Nephron progenitor cell (in vitro differentiated cells): ENCODE measurements around the gene CNPY3.
"Not testable (repeated sequence)": the region's sequence is repeated elsewhere in the genome, so short reads cannot be mapped to it uniquely, and the experiment has no call there.

ENCODE experiments used
- DNase-seq: peaks from one replicate; pipeline ENCODE4 v3.0.0; 2021
- H3K27ac Mint-ChIP-seq: 2 replicates; pipeline ENCODE4 v1.8.0; 2021; ENCODE audit warnings: mild to moderate bottlenecking, moderate library complexity, mixed read lengths
- H3K27me3 Mint-ChIP-seq: 2 replicates; pipeline ENCODE4 v1.8.0; 2021; ENCODE audit warnings: mild to moderate bottlenecking, low read depth, mixed read lengths; ENCODE audit not compliant: poor library complexity
- H3K36me3 Mint-ChIP-seq: 2 replicates; pipeline ENCODE4 v1.8.0; 2021; ENCODE audit warnings: low read depth, mixed read lengths
- H3K4me1 Mint-ChIP-seq: 2 replicates; pipeline ENCODE4 v1.8.0; 2021; ENCODE audit warnings: mixed read lengths
- H3K4me3 Mint-ChIP-seq: 2 replicates; pipeline ENCODE4 v1.8.0; 2021; ENCODE audit warnings: mild to moderate bottlenecking, moderate library complexity, mixed read lengths
- H3K9me3 Mint-ChIP-seq: 2 replicates; pipeline ENCODE4 v1.8.0; 2021; ENCODE audit warnings: mild to moderate bottlenecking, moderate library complexity, mixed read lengths
- TF ChIP-seq, protein P1 (sequence below): fragments of 200-600 bp; sonication (generic); IDR thresholded peaks from 2 replicates; pipeline ENCODE4 v1.5.0; 2021; ENCODE audit warnings: antibody characterized with exemption

CNPY3 gene

DNA sequence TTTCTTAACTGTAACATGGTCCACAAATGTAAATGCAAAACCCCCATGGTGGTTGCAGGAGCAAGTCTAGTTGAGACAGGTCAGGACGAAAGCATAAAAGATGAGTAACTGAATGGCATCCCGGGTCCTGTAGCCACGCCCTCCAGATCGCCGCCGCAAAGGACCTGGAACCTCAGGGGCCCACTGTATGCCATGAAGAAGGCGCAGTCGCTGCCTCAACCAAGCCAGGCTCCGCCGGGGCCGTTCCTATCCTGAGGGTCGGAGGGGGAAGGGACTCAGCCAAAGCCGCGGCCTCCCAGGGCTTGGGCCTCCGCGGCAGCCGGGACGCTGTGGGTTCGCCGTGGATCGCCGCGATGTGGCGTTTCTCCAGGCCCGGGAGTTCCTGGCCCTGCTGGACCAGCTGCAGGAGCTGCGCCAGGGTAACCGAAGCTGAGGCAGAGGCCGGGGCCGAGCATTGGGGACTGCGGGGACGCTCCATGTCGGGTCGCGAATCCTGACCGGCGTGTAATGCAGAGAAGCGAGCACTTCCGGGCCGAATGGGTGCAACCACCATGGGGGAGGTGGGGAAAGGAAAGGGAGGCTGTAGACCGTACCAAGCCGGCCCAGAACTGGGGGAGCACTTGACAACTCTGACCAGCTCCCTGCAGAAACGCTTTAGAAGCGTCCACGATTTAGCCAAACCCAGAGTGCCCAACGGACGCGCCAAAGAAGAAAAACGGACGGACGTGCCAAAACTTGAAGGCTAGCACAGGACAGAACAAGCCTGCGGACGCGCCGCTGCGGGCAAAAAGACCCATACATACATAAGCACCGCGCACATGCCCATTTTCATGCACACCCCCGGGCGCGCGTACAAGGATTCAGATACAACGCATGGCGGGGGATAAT, 38.7 kb upstream of the CNPY3 start:
- H3K4me3 Mint-ChIP-seq = peak overlapping the region; percentile 93
- DNase-seq = peak; percentile 86
- peaks cover 28% of the 10 kb centered on the region for H3K4me1 Mint-ChIP-seq
- TF ChIP-seq, protein P1, sequence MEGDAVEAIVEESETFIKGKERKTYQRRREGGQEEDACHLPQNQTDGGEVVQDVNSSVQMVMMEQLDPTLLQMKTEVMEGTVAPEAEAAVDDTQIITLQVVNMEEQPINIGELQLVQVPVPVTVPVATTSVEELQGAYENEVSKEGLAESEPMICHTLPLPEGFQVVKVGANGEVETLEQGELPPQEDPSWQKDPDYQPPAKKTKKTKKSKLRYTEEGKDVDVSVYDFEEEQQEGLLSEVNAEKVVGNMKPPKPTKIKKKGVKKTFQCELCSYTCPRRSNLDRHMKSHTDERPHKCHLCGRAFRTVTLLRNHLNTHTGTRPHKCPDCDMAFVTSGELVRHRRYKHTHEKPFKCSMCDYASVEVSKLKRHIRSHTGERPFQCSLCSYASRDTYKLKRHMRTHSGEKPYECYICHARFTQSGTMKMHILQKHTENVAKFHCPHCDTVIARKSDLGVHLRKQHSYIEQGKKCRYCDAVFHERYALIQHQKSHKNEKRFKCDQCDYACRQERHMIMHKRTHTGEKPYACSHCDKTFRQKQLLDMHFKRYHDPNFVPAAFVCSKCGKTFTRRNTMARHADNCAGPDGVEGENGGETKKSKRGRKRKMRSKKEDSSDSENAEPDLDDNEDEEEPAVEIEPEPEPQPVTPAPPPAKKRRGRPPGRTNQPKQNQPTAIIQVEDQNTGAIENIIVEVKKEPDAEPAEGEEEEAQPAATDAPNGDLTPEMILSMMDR = no peak
- no peaks in the 10 kb centered on the region for H3K9me3 Mint-ChIP-seq
- H3K27ac Mint-ChIP-seq = peak overlapping the region; percentile 96
- no peaks in the 10 kb centered on the region for H3K27me3 Mint-ChIP-seq
- peaks cover 9% of the 10 kb centered on the region for H3K36me3 Mint-ChIP-seq

DNA sequence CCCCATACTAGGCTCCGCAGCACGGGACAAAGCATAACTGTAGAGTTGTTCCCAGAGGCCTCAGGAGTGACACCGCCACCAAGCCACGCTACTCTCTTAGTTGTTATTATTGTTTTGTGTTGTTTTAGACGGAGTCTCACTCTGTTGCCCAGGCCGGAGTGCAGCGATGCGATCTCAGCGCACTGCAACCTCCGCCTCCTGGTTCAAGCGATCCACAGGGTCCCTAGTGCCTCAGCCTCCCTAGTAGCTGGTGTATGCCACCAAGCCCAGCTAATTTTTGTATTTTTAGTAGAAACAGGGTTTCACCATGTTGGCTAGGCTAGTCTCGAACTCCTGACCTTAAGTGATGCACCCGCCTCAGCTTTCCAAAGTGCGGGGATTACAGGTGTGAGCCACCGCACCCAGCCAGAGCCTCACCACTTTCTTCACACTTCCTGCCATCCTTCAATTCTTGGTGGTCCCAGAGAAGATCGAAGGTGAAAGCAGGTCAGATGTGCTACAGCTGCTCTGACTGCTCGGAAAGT, 38.0 kb upstream of the CNPY3 start:
- Mint-ChIP-seq H3K27ac (no peak overlapping the region), H3K9me3 (no peaks in the 10 kb centered on the region), H3K27me3 (no peaks in the 10 kb centered on the region), H3K4me1 (peaks cover 28% of the 10 kb centered on the region), H3K4me3 (peak overlapping the region; percentile 93), H3K36me3 (peaks cover 2% of the 10 kb centered on the region)
- no peak for DNase-seq
- TF ChIP-seq, protein P1 = no peak

- not testable (repeated sequence) for H3K4me3 Mint-ChIP-seq, H3K36me3 Mint-ChIP-seq, H3K27ac Mint-ChIP-seq, DNase-seq, H3K27me3 Mint-ChIP-seq, H3K9me3 Mint-ChIP-seq
- peaks cover 30% of the 10 kb centered on the region for H3K4me1 Mint-ChIP-seq
Measured at GRCh38 chr6:42894041-42894828, 35.0 kb upstream of the CNPY3 start.

DNA sequence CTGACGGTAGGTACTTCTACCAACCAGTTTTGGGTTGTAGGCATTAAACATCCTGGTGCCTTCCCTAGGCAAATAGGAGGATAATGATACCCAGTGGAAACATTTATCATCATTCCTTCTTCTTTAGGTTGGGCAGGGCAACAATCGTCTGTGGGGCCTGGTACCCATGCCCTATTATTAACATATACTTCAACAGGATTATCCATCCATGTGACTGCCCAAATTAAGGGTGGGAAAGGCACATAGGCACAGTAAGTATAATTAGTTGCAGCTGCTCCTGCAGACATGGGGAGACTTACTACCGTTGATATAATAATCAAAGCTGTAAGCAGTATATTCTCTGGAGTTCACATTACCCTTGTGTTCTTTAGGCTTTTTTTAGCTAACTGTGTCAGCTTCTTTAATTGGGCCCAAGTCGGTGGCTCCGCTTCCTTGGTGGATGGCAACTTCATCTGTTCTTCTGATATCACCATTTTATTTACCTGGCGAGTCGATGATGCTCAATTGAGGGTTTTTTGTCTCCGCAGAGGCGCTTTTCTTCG, 33.0 kb upstream of the CNPY3 start:
- Mint-ChIP-seq H3K4me3 (no peak overlapping the region), H3K27ac (no peak overlapping the region), H3K4me1 (peaks cover 30% of the 10 kb centered on the region), H3K36me3 (no peaks in the 10 kb centered on the region), H3K9me3 (no peaks in the 10 kb centered on the region), H3K27me3 (peaks cover 4% of the 10 kb centered on the region)
- TF ChIP-seq, protein P1 = no peak
- DNase-seq = no peak

DNA sequence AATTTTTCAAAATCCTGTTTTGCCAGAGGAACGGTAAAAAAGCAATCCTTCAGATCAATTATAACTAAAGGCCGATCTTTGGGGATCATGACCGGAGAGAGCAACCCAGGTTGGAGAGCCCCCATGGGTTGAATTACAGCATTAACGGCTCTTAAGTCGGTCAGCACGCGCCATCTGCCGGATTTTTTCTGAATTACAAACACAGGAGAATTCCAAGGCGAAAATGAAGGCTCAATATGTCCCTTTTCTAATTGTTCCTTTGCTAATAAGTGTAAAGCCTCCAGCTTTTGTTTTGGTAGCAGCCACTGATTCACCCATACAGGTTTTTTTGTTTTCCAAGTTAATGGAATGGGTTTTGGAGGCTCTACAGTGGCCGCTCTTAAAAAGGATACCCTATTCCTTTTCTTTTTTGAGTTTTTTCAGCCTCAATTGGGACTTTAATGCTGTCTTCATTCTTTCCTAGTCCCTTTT, 30.4 kb upstream of the CNPY3 start:
- Mint-ChIP-seq H3K4me3 (no peak overlapping the region), H3K9me3 (no peaks in the 10 kb centered on the region)

More for the DNA sequence above, 30.4 kb upstream of the CNPY3 start:
- TF ChIP-seq, protein P1 = peak; percentile 73
- H3K27ac Mint-ChIP-seq = no peak overlapping the region
- H3K36me3 Mint-ChIP-seq = no peaks in the 10 kb centered on the region
- peak; percentile 76 for DNase-seq
- peaks cover 44% of the 10 kb centered on the region for H3K4me1 Mint-ChIP-seq
- H3K27me3 Mint-ChIP-seq = peaks cover 4% of the 10 kb centered on the region
